PC-9 (cell line): ENCODE data around the gene NR4A2. TPM values are rescaled to one million over a fixed set of nuclear protein-coding genes. Genes with fewer than 3 reads are reported as not detected.

ENCODE experiments used
- BruUV-seq: library from RNA; stranded (reverse); fragments of 400-500 nt; replicated peaks from 2 replicates; lab custom pipeline; 2021; lab: Mats Ljungman, UMichigan
- CTCF ChIA-PET: fragments of 300-600 bp; sonication (Branson Sonifier 250); formaldehyde crosslinking; loops from one replicate; lab custom pipeline; 2022; ENCODE audit warnings: antibody characterized with exemption; lab: Charles Lee
- POLR2A ChIA-PET: fragments of 300-600 bp; sonication (Branson Sonifier 250); formaldehyde crosslinking; loops from one replicate; lab custom pipeline; 2022; ENCODE audit warnings: antibody characterized with exemption; ENCODE audit not compliant: unreplicated experiment; lab: Charles Lee
- DNase-seq, 2 experiments: peaks; one replicate each; pipeline versions ENCODE4 v3.0.0 to v3.0.0-alpha.2; 2015 to 2022; ENCODE audit warnings: mixed read lengths in 1 of 2
- H2AFZ ChIP-seq: fragments of 200-600 bp; sonication (generic); 2 replicates; pipeline ENCODE4 v1.8.1; 2017; ENCODE audit warnings: antibody characterized with exemption
- H3F3A ChIP-seq: fragments of 200-600 bp; sonication (generic); 2 replicates; pipeline ENCODE4 v1.8.1; 2017; ENCODE audit warnings: antibody characterized with exemption, mild to moderate bottlenecking, low read depth; ENCODE audit not compliant: insufficient read depth
- H3K27ac ChIP-seq: fragments of 200-600 bp; sonication (generic); 2 replicates; pipeline ENCODE4 v1.6.1; 2016; ENCODE audit warnings: mixed run types
- H3K27me3 ChIP-seq: fragments of 200-600 bp; sonication (generic); 2 replicates; pipeline ENCODE4 v1.6.1; 2016; ENCODE audit warnings: low read depth, mixed run types; ENCODE audit not compliant: insufficient read depth
- H3K36me3 ChIP-seq: fragments of 200-600 bp; sonication (generic); 2 replicates; pipeline ENCODE4 v1.6.1; 2016; ENCODE audit warnings: low read depth, mixed run types
- H3K4me1 ChIP-seq: fragments of 200-600 bp; sonication (generic); replicated peaks from 2 replicates; pipeline ENCODE4 v1.6.1; 2016; ENCODE audit warnings: mixed run types; ENCODE audit not compliant: insufficient read depth
- H3K4me2 ChIP-seq: fragments of 200-600 bp; sonication (generic); 2 replicates; pipeline ENCODE4 v1.6.1; 2017; ENCODE audit warnings: mixed run types
- H3K4me3 ChIP-seq: fragments of 200-600 bp; sonication (generic); 2 replicates; pipeline ENCODE4 v1.6.1; 2016; ENCODE audit warnings: mixed run types
- H3K79me2 ChIP-seq: fragments of 200-600 bp; sonication (generic); 2 replicates; pipeline ENCODE4 v1.6.1; 2017; ENCODE audit warnings: low read depth, mixed run types
- H3K9me2 ChIP-seq: fragments of 200-600 bp; sonication (generic); 2 replicates; pipeline ENCODE4 v1.8.1; 2017; ENCODE audit warnings: mild to moderate bottlenecking; ENCODE audit not compliant: insufficient read depth
- H3K9me3 ChIP-seq: fragments of 200-600 bp; sonication (generic); 2 replicates; pipeline ENCODE4 v1.8.1; 2016; ENCODE audit warnings: low read depth; ENCODE audit not compliant: insufficient read depth
- H4K20me1 ChIP-seq: fragments of 200-600 bp; sonication (generic); 2 replicates; pipeline ENCODE4 v1.8.1; 2017; ENCODE audit not compliant: insufficient read depth
- CTCF ChIP-seq: fragments of 200-600 bp; sonication (generic); conservative IDR thresholded peaks from 2 replicates; pipeline ENCODE4 v1.6.1; 2017; ENCODE audit warnings: mixed run types, antibody characterized with exemption, mild to moderate bottlenecking, moderate library complexity
- EZH2 ChIP-seq: fragments of 200-600 bp; sonication (generic); IDR thresholded peaks from 2 replicates; pipeline ENCODE4 v1.8.0; 2017; ENCODE audit warnings: antibody characterized with exemption, low read depth
- intact Hi-C: fragments of 100-400 bp; cut with micrococcal nuclease; formaldehyde crosslinking; loops from one replicate; pipeline ENCODE4 v1.10.0; 2022; ENCODE audit not compliant: unreplicated experiment
- total RNA-seq: library from RNA; stranded (reverse); gene quantifications from 2 replicates; pipeline ENCODE4 v1.2.3, GENCODE V29; 2021

Gene NR4A2
- total RNA-seq, 1 experiment from 2014 or later: 3.0 TPM

- POLR2A ChIA-PET: no interaction called here
- H3F3A ChIP-seq: no peaks in the 10 kb centered on the region
- no peaks in the 10 kb centered on the region for H3K79me2 ChIP-seq
- no peak for DNase-seq
- H3K36me3 ChIP-seq: no peaks in the 10 kb centered on the region
- no peak overlapping the region for H2AFZ ChIP-seq
- H3K9me3 ChIP-seq: no peaks in the 10 kb centered on the region
- no peak overlapping the region for H3K4me3 ChIP-seq
- CTCF ChIA-PET: interaction anchor here (0.7 kb wide), 1 partner anchor 28 kb away, joined by 21 read pairs; no protein-coding TSS in a partner anchor
- intact Hi-C loops: no loop called here
- no peak overlapping the region for H3K4me2 ChIP-seq
- H3K4me1 ChIP-seq: no peaks in the 10 kb centered on the region
- H3K27ac ChIP-seq: no peak overlapping the region
- TF ChIP-seq EZH2 (no peak), CTCF (no peak)
- no peaks in the 10 kb centered on the region for H3K27me3 ChIP-seq
- no TSS peak for BruUV-seq
- no peaks in the 10 kb centered on the region for H4K20me1 ChIP-seq
- no peaks in the 10 kb centered on the region for H3K9me2 ChIP-seq
Measured at GRCh38 chr2:156379071-156379470, 46.5 kb upstream of the NR4A2 start.

GRCh38 chr2:156366753-156367152, 34.2 kb upstream of the NR4A2 start:
- no peak overlapping the region for H3K4me3 ChIP-seq
- no peaks in the 10 kb centered on the region for H3K36me3 ChIP-seq
- H3K27ac ChIP-seq: no peak overlapping the region
- TF ChIP-seq EZH2 (no peak), CTCF (no peak)
- no peaks in the 10 kb centered on the region for H3F3A ChIP-seq
- H3K9me2 ChIP-seq: no peaks in the 10 kb centered on the region
- POLR2A ChIA-PET: no interaction called here
- no peaks in the 10 kb centered on the region for H3K27me3 ChIP-seq
- H3K79me2 ChIP-seq: no peaks in the 10 kb centered on the region
- CTCF ChIA-PET: no interaction called here
- no peaks in the 10 kb centered on the region for H4K20me1 ChIP-seq
- H2AFZ ChIP-seq: no peak overlapping the region
- intact Hi-C loops: no loop called here
- no peaks in the 10 kb centered on the region for H3K9me3 ChIP-seq
- H3K4me2 ChIP-seq: no peak overlapping the region
- H3K4me1 ChIP-seq: no peaks in the 10 kb centered on the region
- no peak for DNase-seq
- no TSS peak for BruUV-seq

GRCh38 chr2:156363141-156363540, 30.6 kb upstream of the NR4A2 start:
- Histone ChIP-seq H3K36me3 (no peaks in the 10 kb centered on the region), H2AFZ (no peak overlapping the region), H3K9me3 (no peaks in the 10 kb centered on the region), H3K4me2 (no peak overlapping the region), H3K4me1 (no peaks in the 10 kb centered on the region), H3K27me3 (no peaks in the 10 kb centered on the region), H3K79me2 (no peaks in the 10 kb centered on the region), H3F3A (no peaks in the 10 kb centered on the region), H3K4me3 (no peak overlapping the region), H4K20me1 (no peaks in the 10 kb centered on the region), H3K9me2 (no peaks in the 10 kb centered on the region), H3K27ac (no peak overlapping the region)
- CTCF ChIA-PET: no interaction called here
- intact Hi-C loops: no loop called here
- no peak for DNase-seq
- no peak for TF ChIP-seq EZH2
- no peak for TF ChIP-seq CTCF
- no TSS peak for BruUV-seq
- POLR2A ChIA-PET: no interaction called here
